HG03558 (cell line): ENCODE data around the gene SALL3.

ENCODE experiments used
- ATAC-seq: cut with Tn5 transposase; IDR thresholded peaks from one replicate; pipeline ENCODE4 v1.9.1; 2021; ENCODE audit warnings: moderate number of reproducible peaks; ENCODE audit not compliant: unreplicated experiment; ENCODE audit errors: extremely low read depth

The SALL3 gene

DNA sequence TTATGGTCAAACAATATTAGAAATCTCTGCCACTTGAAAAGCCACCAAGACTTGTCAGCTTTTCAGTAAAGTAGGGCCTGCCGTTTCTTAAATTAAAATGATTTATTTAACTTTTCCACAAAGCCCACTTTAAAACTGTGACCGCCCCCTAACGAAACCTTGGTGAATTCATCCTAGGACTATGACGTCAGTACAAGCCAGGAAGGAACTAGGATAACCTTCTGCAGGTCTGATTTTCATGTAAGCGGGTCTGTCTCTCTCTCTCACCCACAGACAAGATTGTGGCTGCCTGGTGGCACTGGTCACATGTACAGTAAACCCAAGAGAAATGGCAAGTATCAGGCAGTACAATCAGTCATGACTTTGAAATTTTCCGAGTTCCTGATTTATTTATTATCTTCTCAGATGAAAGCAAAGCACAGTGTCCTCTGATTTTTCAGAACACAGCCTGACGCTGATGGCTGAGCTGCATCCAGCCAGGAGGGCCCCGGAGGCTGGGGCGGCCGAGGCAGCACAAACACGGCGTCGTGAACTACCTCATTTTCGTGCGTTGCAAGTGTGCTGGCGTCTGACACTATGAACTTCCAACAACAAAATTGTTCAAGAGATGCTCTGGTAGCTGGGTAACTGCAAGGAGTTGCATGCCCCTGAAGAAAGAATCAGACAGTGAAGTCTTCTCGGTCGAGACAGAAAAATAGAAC is 18.9 kb downstream of the SALL3 start:
- no peak for ATAC-seq

DNA sequence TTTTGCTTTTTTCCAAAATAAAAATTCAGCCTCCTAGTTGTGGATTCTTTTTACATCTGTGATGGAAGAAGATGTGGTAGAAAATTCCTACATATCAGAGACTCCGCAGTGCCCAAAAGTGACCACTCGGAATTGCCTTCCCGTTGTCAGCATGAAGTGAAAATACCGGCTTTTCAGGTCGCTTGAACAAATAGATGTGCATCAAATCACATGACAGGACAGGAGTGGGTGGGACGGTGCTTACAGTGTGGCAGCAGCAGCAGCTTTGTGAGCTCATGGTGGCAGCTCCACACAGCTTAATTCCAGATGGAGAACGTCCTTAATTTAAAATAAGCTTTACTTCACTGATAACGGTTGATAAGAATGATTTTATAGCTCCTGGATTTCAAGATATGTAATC is 20.3 kb downstream of the SALL3 start:
- ATAC-seq: no peak

DNA sequence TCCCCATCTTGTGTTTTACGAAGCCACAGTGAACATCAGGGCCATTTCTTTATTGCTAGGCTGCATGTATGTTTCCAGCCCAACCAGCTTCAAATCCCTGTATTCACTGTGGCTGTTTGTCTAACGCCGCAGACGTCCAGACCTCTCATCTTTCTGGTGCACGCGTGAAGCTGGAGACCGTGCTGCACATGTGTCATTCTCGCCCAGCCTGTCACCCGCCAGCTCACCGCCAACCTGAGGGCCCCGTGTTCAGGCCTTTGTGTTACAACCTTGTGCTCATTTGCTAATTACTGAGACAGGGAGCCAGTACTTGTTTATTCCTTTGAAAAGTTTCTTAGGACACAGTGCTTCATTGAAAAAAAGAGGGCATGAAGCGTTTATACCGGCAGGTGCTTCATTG is 21.4 kb downstream of the SALL3 start:
- no peak for ATAC-seq

DNA sequence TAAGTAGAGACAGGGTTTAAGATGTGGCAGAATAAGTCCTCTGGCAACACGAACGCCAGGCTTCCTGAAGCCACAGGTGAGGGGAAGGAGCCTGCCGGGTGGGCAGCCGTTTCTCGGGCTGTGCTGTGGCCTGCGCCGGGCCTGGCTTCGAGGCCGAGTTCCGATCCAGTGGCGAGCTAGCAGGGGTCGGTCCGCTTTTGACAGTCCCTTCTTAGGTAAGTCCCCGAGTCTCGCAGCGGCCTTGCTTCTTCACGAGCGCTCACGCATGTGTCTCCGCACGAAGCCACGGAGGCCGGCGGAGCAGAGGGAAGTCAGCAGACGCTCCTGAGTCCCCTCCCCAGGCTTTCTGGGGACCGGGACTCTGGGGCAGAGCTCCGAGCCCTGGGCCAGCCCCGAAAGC is 26.0 kb downstream of the SALL3 start:
- ATAC-seq: no peak

DNA sequence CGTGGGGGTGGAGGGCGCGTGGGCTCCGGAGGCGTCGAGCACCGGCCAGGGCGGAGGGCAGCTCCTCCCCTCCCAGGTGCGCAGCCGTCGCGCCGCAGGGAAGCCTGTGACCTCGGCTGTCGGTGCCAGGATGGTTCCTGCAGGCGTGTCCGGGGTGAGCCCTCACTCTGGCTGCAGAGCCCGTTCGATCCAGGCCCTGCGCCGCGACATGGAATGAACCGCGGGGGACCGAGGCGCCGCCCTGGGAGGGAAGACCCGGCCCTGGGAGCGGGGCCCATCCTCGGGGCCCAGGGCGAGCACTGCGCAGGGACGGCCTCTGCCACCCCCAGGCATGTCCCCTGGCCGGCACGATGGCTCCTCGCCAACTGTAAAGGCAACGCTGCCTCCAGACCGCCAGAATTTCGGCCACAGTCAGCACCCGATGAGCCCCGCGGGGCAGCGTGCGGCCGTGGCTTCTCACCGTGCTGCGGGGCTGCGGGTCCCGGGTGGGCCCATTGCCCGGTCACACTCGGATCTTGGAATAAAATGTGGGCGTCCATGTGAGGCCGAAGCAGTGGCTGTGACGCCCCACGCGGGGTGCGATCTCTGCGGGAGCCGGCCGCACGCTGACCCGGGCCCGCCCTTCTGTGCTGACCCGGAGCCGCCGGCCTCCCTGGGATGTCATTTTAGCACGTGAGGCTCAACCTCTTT is 26.6 kb downstream of the SALL3 start:
- ATAC-seq: no peak

DNA sequence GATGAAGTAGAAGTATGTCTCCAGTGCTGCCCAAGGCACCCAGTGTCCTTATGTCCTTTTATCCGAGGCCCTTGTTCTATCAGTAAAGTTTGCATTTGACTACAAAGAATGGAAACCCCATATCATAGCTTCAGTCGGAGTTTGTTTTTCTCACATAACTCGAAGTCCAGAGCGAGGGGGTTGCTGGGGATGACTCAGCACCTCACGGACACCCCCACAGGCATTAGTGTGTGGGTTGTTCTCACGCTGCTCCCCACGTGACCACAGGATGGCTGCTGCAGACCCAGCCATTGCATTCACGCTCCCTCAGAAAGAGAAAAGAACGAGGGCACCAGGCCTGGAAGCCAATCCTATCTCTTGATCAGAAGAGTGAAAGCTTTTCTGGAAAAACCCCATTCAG is 27.8 kb downstream of the SALL3 start:
- no peak for ATAC-seq

DNA sequence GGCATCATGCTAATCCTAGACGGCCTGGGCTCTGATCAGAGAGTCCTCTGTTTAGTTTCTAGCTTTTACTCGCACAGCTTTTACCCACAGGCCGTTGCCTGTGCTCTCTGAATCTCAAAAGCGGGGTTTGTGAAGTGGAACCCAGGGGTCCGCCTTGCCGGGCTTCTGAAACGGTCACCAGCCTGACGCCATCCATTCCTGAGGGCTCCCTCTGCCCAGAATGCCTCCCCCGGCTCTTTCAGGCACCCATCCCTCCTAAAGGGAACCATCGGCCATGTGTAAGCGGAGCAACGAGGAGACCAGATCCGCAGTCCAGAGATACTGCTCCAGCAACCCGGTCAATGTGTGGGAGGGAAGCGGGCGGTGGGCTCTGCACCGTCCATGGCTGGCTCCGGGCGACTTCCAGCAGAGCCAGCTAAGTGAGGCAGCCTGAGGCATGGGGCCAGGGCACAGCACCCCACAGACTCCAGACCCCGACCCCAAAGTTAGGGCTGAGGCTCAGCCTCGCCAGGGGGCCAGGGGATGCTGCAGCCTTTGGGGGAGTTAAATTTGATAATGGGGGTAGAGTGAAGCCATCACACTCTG is 28.8 kb downstream of the SALL3 start:
- ATAC-seq: no peak

DNA sequence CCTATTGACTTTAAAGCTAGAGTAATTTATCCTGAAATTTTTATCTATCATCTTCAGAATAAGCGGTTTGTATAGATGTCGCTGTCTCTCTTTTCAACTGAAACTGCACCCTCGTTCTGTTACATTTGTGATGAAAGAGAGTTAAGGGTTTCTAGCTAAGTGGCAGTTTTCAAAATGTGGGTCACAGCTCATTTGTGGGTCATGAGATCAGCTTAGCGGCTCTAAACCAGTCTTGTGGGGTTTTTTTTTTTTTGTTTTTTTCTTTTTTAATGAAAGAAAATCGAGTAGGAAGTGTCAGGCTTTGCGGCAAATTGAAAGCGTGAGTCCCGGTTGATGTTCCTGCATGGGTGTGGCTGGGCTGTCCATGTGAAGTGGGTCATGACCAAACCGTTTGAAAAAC is 31.2 kb downstream of the SALL3 start:
- ATAC-seq: no peak

DNA sequence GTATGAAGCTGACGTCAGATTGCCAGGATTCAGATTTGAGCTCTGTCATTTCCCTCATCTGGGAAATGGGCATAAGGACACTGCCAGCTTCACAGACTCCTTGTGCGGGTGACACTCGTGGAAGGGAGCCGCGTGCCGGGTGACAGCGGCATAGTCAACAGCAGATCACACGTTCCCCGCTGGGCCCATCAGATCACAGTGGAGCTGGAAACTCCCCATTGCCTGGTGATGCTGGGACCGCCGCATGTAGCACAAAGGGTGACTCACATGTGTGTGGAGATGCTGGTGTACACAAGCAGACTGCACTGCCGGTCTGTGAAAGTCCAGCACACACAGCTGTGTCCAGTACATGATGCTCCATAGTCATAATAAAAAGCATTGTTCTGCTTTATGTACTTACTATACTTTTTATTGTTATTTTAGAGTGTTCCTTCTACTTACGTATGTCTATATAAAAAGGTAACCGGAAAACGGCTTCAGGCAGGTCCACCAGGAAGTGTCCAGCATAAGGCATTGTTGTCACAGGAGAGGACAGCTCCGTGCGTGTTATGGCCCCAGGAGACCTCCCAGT is 31.8 kb downstream of the SALL3 start:
- no peak for ATAC-seq

DNA sequence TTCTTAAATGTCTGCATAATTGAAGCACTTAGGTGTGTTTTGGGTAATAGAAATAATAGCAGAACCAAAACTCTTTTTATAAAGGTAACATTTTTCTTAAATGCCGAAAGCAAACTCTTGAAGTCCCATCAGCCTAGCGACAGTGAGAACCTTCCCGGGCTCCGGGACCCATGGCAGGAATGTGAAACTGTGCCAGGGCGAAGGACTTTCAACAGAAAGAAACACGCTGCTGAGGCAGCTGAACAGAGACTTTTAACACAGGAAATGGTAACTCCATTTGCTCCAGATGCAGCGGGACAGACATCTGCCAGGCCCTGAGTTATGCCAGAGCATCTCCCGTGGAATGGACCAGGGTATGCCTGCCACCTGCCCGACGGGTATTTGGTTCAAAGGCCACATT is 34.3 kb downstream of the SALL3 start:
- no peak for ATAC-seq

DNA sequence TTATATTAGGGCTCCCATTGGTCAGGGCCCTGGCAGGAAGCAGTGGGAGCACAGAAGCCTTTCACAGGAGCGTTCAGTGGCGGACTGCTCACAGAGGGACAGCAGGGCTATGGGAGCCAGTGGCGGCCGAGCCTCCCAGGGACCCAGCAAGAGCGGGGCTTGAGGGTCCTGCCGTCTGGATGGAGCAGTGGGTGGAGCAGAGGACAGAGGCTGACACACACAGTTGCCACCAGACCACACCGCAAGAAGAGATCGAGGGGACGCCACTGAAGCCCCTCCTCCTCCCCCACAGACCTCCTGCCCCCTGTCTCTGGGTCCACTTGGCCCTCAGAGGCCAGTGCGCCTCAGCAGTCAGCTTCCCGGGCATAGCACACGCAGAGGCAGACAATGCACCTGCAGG is 39.3 kb downstream of the SALL3 start:
- no peak for ATAC-seq

DNA sequence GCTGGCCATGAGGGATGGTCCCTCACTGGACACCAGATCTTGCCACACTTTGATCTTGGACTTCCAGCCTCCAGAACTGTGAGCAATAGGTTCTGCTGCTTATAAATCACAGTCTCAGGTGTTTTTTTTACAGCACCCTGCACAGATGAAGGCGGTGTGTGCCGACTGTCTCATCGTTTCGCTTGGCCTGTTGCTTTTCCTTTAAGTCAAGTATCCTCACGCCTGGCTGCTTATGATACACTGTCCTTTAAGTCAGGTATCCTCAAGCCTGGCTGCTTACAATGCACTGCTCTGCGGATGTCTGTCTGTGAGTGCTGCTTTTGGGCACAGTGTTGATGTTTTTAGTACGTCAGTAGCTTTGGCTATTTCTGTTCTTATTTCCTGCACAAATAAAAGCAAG is 40.3 kb downstream of the SALL3 start:
- no peak for ATAC-seq

DNA sequence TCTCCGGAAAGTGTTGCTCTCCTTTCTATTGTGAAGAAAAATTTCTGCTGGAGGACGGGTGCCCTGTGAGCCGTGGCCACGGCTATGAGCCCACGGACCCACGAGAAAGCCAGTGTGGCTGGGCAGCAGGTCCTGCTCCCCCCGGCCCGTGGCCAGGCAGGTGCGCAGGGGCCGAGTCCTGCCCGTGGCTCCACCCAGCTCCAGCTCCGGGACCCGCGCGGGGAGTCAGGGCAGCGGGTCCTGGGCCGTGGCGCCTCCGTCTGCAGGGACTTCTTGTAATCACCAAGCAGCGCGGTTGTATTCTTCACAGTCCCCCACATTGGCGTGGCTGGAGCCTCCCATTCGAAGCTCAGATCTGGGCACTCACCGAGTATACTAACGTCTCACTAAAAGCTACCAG is 43.0 kb downstream of the SALL3 start:
- no peak for ATAC-seq

DNA sequence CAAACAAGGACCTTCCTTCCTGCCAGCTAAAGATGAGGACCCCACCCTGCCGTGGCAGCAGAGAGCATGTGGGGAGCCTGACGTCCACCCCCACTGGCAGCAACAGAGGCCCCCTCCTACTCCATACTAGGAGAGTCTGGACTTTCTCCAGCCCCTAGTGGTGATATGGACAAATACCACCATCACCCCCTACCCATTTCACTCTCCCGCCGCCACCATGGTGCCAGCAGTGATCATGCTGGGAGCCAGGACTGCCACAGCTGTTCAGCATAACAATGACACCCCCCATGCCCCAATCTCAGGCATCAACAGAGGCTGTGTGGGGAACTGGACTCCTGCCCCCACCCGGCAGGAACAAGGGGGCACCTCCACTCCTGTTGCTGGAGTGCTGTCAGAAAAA is 46.9 kb downstream of the SALL3 start:
- no peak for ATAC-seq

DNA sequence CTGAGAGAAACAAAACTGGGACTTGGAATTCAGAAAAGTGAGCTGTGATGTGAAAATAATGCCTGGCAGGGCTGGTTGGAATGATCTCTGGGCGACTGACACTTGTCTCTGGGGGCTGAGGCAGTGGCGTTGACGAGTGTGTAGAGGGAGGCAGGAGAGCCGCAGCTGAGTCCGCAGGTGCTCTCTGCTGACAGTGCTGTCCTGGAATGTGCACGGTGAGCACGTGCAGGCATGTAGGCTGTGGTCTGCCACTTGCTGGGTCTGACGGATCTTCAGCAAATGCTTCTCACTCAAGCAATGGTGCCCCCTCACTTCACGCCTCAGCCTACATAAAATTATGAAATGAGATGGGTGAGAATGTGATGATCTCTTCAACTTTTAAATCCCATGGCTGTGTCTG is 51.1 kb downstream of the SALL3 start:
- no peak for ATAC-seq

DNA sequence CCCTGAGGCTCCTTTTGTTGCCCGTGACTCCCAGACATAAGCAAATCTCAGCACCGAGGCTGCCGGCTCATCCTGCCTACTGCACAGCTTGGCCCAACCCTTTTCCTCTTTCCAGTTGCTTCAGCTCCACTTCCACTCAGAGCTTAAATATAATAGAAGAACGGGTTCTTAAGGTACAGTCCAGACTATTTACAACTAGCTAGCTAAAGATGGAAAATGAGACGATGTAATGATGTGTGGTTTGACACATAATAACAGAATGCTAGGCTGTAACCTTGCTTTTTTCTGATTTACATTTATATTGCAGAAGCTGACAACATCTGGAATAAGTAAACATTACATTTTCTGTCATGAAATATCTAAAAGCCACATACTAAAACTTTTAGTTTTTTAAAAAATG is 62.7 kb downstream of the SALL3 start:
- ATAC-seq: no peak

DNA sequence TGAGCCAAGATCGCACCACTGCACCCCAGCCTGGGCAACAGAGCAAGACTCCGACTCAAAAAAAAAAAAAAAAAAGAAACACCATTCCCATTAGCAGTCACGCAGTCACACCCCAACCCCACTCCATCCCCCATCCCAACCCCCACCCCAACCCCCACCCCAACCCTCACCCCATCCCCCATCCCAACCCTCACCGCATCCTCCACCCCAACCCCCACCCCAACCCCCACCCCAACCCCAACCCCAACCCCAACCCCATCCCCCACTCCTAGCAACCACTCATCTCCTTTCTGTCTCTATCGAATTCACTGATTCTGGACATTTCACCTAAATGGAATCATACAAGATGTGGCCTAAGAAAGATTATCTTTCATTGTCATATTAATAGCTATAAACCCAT is 63.7 kb downstream of the SALL3 start:
- ATAC-seq: no peak

DNA sequence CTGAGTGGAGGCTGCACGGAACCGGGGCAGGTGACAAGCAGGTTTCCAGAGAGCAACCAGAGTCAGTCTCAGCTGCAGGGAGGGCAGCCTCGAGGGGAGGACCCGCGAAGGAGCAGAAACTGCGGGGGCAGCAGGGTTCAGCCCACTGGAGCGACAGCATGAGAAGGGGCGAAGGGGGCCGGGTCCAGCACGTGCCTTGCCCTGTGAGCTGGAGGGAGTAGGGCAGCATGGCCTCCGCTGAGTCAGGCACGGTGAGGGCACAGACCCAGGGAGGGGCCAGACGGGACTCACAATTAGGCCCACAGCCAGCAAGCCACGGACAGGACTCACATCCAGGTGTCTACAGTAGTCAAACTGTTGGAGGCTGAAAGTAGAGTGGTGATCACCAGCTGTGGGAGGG is 66.9 kb downstream of the SALL3 start:
- no peak for ATAC-seq

DNA sequence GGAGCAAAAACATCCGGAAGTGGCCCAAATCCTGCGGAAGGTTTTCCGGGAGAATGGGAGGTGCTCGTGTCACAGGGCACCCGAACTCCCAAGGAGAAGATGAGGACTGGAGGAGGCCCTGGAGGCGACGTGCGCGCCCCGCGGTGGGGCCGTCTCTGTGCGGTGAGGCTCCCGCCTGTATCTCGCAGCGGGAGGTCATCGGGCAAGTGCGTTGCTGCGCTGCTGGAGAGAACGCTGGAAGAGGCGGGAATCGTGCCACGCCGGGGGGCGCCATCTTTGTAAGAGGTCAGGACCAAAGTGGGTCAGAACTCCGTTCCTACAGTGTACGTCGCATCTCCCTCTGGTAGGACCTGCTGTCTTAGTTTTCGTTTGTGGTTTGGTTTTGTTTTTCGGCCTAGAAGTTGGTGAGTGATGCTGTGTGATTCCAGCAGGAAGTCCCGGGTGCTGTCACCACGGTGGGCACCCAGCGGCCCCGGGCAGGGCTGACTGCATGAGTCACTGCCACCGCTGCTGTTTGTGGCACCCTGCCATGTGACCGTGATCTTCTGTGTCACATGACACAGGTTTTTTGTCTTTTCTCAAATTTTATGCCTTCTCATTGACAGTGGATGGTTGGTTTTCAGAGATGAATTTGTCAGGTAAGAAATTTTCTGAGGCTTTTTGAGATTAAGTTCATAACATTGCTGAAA is 68.1 kb downstream of the SALL3 start:
- ATAC-seq: no peak

DNA sequence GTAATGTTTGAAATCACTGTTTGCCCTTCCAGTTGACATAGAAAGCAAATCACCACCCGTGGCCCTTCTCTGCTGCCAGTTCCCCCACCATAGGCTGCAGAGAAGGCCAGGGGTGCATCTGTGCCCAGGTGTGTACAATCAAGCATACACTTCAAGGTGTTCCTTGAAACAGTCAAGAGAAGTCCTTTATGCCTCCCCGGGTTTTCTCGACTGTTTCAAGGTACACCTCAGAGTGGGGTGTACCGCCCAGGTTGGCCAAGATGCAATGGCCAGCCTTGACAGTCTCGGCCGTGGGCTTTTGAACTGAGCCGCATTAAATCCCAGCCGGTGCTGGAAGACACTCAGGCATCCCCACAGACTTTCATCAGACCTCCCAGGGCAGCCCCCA is 68.6 kb downstream of the SALL3 start:
- ATAC-seq: no peak

DNA sequence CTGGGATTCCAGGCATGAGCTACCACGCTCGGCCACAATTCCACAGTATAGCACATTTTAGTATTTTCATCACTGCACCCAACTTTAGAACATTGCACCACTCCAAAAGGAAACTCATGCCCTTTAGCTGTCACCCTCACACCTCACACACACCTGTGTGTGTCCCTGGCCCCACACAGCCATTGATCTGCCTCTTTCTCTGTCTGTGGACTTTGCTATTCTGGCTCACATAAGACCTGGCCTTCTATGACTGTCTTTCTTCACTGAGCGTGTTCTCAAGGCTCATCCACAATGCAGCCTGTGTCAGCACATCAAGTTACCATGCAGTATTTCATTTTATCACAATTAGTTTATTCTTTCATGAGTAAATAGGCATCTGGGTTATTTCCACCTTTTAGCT is 69.9 kb downstream of the SALL3 start:
- no peak for ATAC-seq
